ENCODE results near the gene EFNB1.

EFNB1 gene

DNA sequence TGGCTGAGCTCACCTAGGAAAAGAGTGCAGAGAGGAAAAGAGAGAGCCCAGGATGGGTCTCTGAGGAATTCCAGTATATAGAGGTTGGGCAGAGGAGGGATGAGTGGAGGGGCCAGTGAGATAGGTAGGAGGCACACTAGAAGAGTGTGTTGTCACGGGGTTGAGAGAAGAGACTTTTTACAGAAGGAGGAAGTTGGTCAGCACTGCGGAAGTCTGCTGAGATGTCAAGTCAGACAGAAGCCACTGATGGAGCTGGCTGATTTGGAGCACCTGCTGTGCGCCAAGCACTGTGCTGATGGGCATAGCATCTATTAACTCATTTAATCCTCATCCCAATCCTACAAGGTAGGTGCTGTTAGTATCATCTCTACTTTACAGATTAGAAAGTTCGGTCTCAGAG, 60.4 kb downstream of the EFNB1 start:
- intact Hi-C loops (cut with DNase I; ENCODE audit: low total_unique reads): no loop called here
- H3K27me3 ChIP-seq: no peaks in the 10 kb centered on the region

More for the DNA sequence above, 60.4 kb downstream of the EFNB1 start:
- Histone ChIP-seq H3K36me3 (no peaks in the 10 kb centered on the region), H3K4me3 (no peak overlapping the region), H3K27ac (no peak overlapping the region), H3K9me3 (no peaks in the 10 kb centered on the region), H3K4me1 (peaks cover 0 to 7% (median 3%) of the 10 kb centered on the region in 4 donors)
- DNase-seq: no peak
- TF ChIP-seq CTCF (IDR thresholded peaks at IDR 0.05): no peak

Data from tibial artery (tissue), 4 donors.